SU-DHL-6 (cell line): ENCODE results near the gene FAM20C.
"Not testable (repeated sequence)": the region's sequence is repeated elsewhere in the genome, so short reads cannot be mapped to it uniquely, and the experiment has no call there.

Experiments used
- H2AFZ ChIP-seq: fragments of 200-600 bp; sonication (generic); 2 replicates; pipeline ENCODE4 v1.6.1; 2014; ENCODE audit warnings: low read depth, mild to moderate bottlenecking, moderate library complexity, mixed read lengths, antibody characterized with exemption, low read length; ENCODE audit not compliant: severe bottlenecking
- H3F3A ChIP-seq: fragments of 200-600 bp; shearing (Covaris generic); 2 replicates; pipeline ENCODE4 v1.6.0; 2016; ENCODE audit warnings: antibody characterized with exemption, mild to moderate bottlenecking; ENCODE audit not compliant: insufficient read depth
- H3K27ac ChIP-seq: fragments of 200-600 bp; sonication (generic); 2 replicates; pipeline ENCODE4 v1.5.1; 2016; ENCODE audit warnings: low read depth, mild to moderate bottlenecking, low read length, moderate library complexity, mixed read lengths
- H3K27me3 ChIP-seq: fragments of 200-600 bp; sonication (generic), shearing (Covaris generic); 2 replicates; pipeline ENCODE4 v1.6.0; 2014; ENCODE audit warnings: mild to moderate bottlenecking, low read length
- H3K36me3 ChIP-seq: fragments of 200-600 bp; sonication (generic); 2 replicates; pipeline ENCODE4 v1.6.1; 2014; ENCODE audit warnings: mild to moderate bottlenecking, low read length, mixed read lengths
- H3K4me2 ChIP-seq: fragments of 300-600, 200-600 bp; shearing (Covaris generic), sonication (generic); 2 replicates; pipeline ENCODE4 v1.6.0; 2014; ENCODE audit warnings: low read length, low read depth, mild to moderate bottlenecking; ENCODE audit not compliant: poor library complexity, severe bottlenecking
- H3K4me3 ChIP-seq: fragments of 200-600 bp; sonication (generic); 2 replicates; pipeline ENCODE4 v1.5.1; 2014; ENCODE audit warnings: antibody characterized with exemption, low read length, mild to moderate bottlenecking, mixed read lengths; ENCODE audit not compliant: insufficient read depth, poor library complexity, severe bottlenecking
- H3K79me2 ChIP-seq: fragments of 200-600 bp; sonication (generic); 2 replicates; pipeline ENCODE4 v1.6.1; 2014; ENCODE audit warnings: mild to moderate bottlenecking, low read length, moderate library complexity; ENCODE audit not compliant: insufficient read depth
- H3K9ac ChIP-seq: fragments of 200-600 bp; sonication (generic); 2 replicates; pipeline ENCODE4 v1.7.0; 2014; ENCODE audit warnings: mild to moderate bottlenecking, low read length
- H3K9me2 ChIP-seq: fragments of 200-600 bp; sonication (generic); replicated peaks from 2 replicates; pipeline ENCODE4 v1.6.1; 2014; ENCODE audit warnings: low read length; ENCODE audit not compliant: insufficient read depth
- H3K9me3 ChIP-seq: fragments of 200-600 bp; sonication (generic); 2 replicates; pipeline ENCODE4 v1.6.1; 2014; ENCODE audit warnings: low read length, mixed read lengths; ENCODE audit not compliant: insufficient read depth
- H4K20me1 ChIP-seq: fragments of 200-600 bp; sonication (generic); 2 replicates; pipeline ENCODE4 v1.6.1; 2014; ENCODE audit warnings: low read depth, mild to moderate bottlenecking, antibody characterized with exemption, low read length, moderate library complexity, mixed read lengths
- CTCF ChIP-seq: fragments of 200-600 bp; sonication (generic); IDR thresholded peaks from one replicate; pipeline ENCODE4 v1.5.1; 2017; ENCODE audit warnings: antibody characterized with exemption, mild to moderate bottlenecking, low read length, moderate library complexity; ENCODE audit not compliant: insufficient read depth, poor library complexity, severe bottlenecking
- EZH2phosphoT487 ChIP-seq: fragments of 200-600 bp; sonication (generic), shearing (Covaris generic); conservative IDR thresholded peaks from 2 replicates; pipeline ENCODE4 v1.6.1; 2018; ENCODE audit warnings: mild to moderate bottlenecking, antibody characterized with exemption, low read length, moderate library complexity, mixed read lengths

FAM20C gene

GRCh38 chr7:295155-296154 lies 103.1 kb downstream of the FAM20C start:
- no peaks in the 10 kb centered on the region for H3K79me2 ChIP-seq
- no peaks in the 10 kb centered on the region for H3K9me2 ChIP-seq
- H3K9me3 ChIP-seq, result no peaks in the 10 kb centered on the region
- no peak overlapping the region for H3K4me2 ChIP-seq
- TF ChIP-seq EZH2phosphoT487 (no peak), CTCF (no peak)
- no peaks in the 10 kb centered on the region for H3F3A ChIP-seq
- H3K36me3 ChIP-seq, result no peaks in the 10 kb centered on the region
- no peaks in the 10 kb centered on the region for H4K20me1 ChIP-seq
- H3K27me3 ChIP-seq, result no peaks in the 10 kb centered on the region
- H2AFZ ChIP-seq, result no peak overlapping the region
- H3K9ac ChIP-seq, result no peak overlapping the region
- H3K4me3 ChIP-seq, result no peak overlapping the region
- no peak overlapping the region for H3K27ac ChIP-seq

DNA sequence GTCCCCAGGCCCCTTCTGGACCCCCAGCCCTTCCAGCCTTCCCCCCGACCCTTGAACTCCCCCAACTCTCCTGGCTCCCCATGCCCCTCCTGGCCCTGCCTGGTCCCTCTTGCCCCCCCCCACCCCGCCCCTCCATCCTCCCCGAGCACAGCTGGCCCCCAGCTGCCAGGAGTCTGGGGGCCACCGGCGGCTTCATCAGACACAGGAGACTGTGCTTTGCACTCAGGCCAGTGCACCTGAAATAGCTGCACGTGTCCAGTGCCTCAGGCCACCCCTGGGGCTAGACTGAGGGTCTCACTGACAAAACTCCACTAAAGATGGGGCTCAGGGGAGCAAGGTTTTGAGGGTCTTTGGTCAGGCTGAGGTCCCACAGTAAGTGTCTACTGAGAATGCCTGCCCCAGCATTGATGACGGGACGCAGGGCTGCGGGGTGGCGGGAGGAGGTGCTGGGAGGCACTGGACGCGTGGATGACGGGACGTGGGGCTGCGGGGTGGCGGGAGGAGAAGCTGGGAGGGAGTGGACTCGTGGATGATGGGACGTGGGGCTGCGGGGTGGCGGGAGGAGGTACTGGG lies 104.1 kb downstream of the FAM20C start:
- Histone ChIP-seq H3K27me3 (no peaks in the 10 kb centered on the region), H3K9me3 (no peaks in the 10 kb centered on the region), H3K79me2 (no peaks in the 10 kb centered on the region), H3K27ac (no peak overlapping the region), H3K9me2 (no peaks in the 10 kb centered on the region), H3K4me3 (no peak overlapping the region), H2AFZ (no peak overlapping the region), H3K36me3 (no peaks in the 10 kb centered on the region), H3K9ac (no peak overlapping the region), H4K20me1 (no peaks in the 10 kb centered on the region), H3F3A (no peaks in the 10 kb centered on the region), H3K4me2 (no peak overlapping the region)
- no peak for TF ChIP-seq EZH2phosphoT487
- no peak for TF ChIP-seq CTCF

- not testable (repeated sequence) for H2AFZ ChIP-seq, H4K20me1 ChIP-seq, H3K4me2 ChIP-seq, H3F3A ChIP-seq, H3K9me2 ChIP-seq, H3K27ac ChIP-seq, H3K9ac ChIP-seq, H3K9me3 ChIP-seq, H3K27me3 ChIP-seq, H3K79me2 ChIP-seq, H3K36me3 ChIP-seq, H3K4me3 ChIP-seq
Observed at GRCh38 chr7:297141-297540, 104.8 kb downstream of the FAM20C start.
